Esophagus muscularis mucosa (tissue), 3 donors: ENCODE data around the gene GPRIN1.

Experiments
- CTCF ChIP-seq, 3 experiments: fragments of 200-600 bp in 2 of 3; fragments of 450-650 bp in 1 of 3; sonication (generic) in 2 of 3; IDR thresholded peaks; one replicate each; pipeline ENCODE4 v1.5.1; 2017 to 2019; ENCODE audit warnings: antibody characterized with exemption in 3 of 3, mild to moderate bottlenecking in 2 of 3, moderate library complexity in 1 of 3
- POLR2A ChIP-seq: fragments of 450-650 bp; IDR thresholded peaks from one replicate; pipeline ENCODE4 v1.6.1; 2017; ENCODE audit warnings: antibody characterized with exemption, moderate library complexity, mild to moderate bottlenecking, low read depth

- TF ChIP-seq CTCF (IDR thresholded peaks at IDR 0.05) = no peak
- no peak for TF ChIP-seq POLR2A
Measured at GRCh38 chr5:176643491-176644219, 33.7 kb upstream of the GPRIN1 start.
